Nucleus accumbens (tissue), 56 donors: ENCODE measurements around the gene WASL.
"Not testable (repeated sequence)": the region's sequence is repeated elsewhere in the genome, so short reads cannot be mapped to it uniquely, and the experiment has no call there.

Source experiments
- DNase-seq, 56 donors: peaks; one replicate each; lab custom pipeline; 2025; lab: John Stamatoyannopoulos, UW

Gene WASL

GRCh38 chr7:123737168-123737674, 11.6 kb downstream of the WASL start:
- DNase-seq, result not testable (repeated sequence)

- no peak for DNase-seq
These were observed 13.3 kb downstream of the WASL start for GRCh38 chr7:123735539-123735938.

- no peak for DNase-seq
These were observed 14.3 kb downstream of the WASL start for GRCh38 chr7:123734498-123734897.

GRCh38 chr7:123732413-123733091, 16.3 kb downstream of the WASL start:
- DNase-seq, result no peak

GRCh38 chr7:123729218-123729578, 19.6 kb downstream of the WASL start:
- no peak for DNase-seq

GRCh38 chr7:123727071-123727837, 21.5 kb downstream of the WASL start:
- DNase-seq, result no peak

- no peak for DNase-seq
These were observed 23.1 kb downstream of the WASL start for GRCh38 chr7:123725586-123726171.

- DNase-seq, result no peak
These were observed 24.0 kb downstream of the WASL start for GRCh38 chr7:123724817-123725253.

- DNase-seq, result no peak
These were observed 24.9 kb downstream of the WASL start for GRCh38 chr7:123723913-123724312.

GRCh38 chr7:123720527-123720926, 28.3 kb downstream of the WASL start:
- DNase-seq, result not testable (repeated sequence)

GRCh38 chr7:123719197-123719721, 29.5 kb downstream of the WASL start:
- DNase-seq, result no peak

GRCh38 chr7:123718773-123719172, 30.0 kb downstream of the WASL start:
- no peak for DNase-seq

- DNase-seq, result no peak
These were observed 31.1 kb downstream of the WASL start for GRCh38 chr7:123717689-123718088.

- no peak for DNase-seq
These were observed 31.9 kb downstream of the WASL start for GRCh38 chr7:123716877-123717276.

GRCh38 chr7:123715799-123716198, 33.0 kb downstream of the WASL start:
- DNase-seq, result no peak

- DNase-seq, result no peak
These were observed 33.6 kb downstream of the WASL start for GRCh38 chr7:123715198-123715597.

- no peak for DNase-seq
These were observed 34.3 kb downstream of the WASL start for GRCh38 chr7:123714296-123715080.

- DNase-seq, result no peak
These were observed 36.2 kb downstream of the WASL start for GRCh38 chr7:123712619-123713018.

GRCh38 chr7:123711832-123712293, 36.9 kb downstream of the WASL start:
- no peak for DNase-seq

GRCh38 chr7:123710683-123711082, 38.1 kb downstream of the WASL start:
- DNase-seq, result no peak
